HG02588 (cell line): ENCODE data around the gene RALGAPA1.

Experiments used
- ATAC-seq: cut with Tn5 transposase; IDR thresholded peaks from one replicate; pipeline ENCODE4 v1.9.1; 2021; ENCODE audit warnings: mild to moderate bottlenecking, moderate library complexity; ENCODE audit not compliant: unreplicated experiment

RALGAPA1 gene

GRCh38 chr14:35556548-35556947 is 252.5 kb downstream of the RALGAPA1 start:
- no peak for ATAC-seq

DNA sequence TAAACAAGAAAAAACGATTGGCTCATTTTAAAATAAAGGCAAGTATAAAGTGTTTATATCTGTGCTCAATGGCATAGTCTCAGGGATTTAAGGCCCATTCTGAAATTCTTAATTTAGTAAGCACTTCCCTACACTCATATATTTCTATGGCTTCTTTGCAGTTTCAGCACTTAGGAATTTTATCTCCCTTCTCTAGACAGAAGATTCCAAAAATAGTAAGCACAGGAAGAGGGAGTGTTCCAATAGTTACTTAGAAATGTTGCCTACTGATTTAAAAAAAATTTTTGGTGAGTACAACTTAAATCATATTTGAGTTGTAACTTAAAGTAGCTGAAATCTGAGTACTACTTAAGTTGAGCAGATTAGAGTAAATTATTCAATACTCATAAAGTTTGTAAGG is 255.3 kb downstream of the RALGAPA1 start:
- ATAC-seq = no peak

DNA sequence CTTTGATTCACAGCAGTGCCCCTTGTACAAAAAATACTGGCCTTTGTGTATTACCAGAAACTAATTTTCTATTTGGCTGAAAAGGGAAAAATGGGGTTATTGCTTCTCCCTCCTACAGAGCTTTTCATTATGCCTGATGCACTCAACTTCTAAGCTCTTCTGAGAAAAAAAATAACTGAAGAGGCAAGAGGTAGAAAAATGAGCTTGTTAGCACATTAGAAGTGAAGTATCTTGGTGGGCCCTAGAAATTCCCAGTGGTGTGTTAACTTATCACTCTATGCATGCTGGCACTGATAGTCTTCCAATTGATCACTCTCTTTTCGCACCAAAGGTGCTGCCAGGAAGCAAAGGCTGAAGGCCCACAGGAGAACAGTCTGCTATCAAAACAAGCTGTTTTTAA is 258.0 kb downstream of the RALGAPA1 start:
- no peak for ATAC-seq

DNA sequence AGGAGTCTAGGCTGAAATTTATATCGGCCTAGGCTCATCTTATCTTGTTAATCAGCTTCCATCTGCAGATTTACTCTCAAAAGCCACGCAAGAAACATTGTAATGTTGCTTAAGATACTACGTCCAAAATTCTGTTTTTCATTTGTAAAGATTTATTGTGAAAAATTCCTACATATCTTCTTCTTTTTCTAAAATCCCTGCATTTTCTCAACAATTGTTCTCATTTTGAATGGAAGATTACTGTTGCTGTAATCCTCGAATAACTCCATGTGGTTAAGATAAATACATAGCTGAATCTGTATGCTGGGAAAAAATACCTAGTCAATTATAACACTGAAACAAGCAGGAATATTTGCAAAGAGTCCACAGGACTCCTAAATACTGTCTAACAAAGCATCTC is 259.5 kb downstream of the RALGAPA1 start:
- no peak for ATAC-seq

DNA sequence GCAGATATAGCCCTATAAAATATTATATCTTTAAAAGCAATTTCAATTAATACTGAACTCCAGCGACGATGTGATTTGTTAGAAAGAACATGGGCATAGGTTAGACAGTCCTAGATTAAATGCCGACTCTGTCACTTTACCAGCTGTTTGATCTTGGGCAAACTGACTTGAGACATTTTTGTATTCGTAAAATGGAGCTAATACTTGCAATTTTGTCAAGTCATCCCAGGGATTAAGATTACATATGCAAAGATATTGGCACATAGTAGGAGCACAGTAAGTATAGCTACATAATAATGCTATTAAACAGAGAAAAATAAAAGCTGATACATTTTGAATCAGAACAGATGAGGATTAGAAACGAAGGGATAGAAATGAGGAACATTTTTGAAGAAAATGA is 266.1 kb downstream of the RALGAPA1 start:
- ATAC-seq = no peak

- ATAC-seq = no peak
These were observed 269.1 kb downstream of the RALGAPA1 start for GRCh38 chr14:35539969-35540368.

GRCh38 chr14:35535483-35536112 is 273.5 kb downstream of the RALGAPA1 start:
- peak; percentile 6 for ATAC-seq

GRCh38 chr14:35534873-35535482 is 274.1 kb downstream of the RALGAPA1 start:
- peak; percentile 67 for ATAC-seq

DNA sequence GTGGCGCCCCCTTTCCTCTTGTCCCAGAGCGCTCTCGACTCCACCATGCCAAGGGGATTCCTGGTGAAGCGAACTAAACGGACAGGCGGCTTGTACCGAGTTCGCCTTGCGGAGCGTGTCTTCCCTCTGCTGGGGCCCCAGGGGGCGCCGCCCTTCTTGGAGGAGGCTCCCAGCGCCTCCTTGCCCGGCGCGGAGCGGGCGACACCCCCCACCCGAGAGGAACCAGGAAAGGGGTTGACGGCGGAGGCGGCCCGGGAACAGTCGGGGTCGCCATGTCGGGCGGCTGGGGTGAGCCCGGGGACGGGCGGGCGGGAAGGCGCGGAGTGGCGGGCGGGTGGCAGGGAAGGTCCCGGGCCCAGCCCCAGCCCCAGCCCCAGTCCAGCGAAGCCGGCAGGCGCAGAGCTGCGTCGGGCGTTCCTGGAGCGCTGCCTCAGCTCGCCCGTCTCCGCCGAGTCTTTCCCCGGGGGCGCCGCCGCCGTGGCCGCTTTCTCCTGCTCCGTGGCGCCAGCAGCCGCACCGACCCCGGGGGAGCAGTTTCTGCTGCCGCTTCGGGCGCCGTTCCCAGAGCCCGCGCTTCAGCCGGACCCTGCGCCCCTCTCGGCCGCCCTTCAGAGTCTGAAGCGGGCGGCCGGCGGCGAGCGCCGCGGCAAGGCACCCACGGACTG is 274.8 kb downstream of the RALGAPA1 start:
- peak; percentile 12 for ATAC-seq

GRCh38 chr14:35533357-35534207 is 275.5 kb downstream of the RALGAPA1 start, which contains the start of gene INSM2:
Gene INSM2 (plus strand): TSS chr14:35534164. CDS start chr14:35534253, 89 bp downstream.
- ATAC-seq = peak; percentile 63

DNA sequence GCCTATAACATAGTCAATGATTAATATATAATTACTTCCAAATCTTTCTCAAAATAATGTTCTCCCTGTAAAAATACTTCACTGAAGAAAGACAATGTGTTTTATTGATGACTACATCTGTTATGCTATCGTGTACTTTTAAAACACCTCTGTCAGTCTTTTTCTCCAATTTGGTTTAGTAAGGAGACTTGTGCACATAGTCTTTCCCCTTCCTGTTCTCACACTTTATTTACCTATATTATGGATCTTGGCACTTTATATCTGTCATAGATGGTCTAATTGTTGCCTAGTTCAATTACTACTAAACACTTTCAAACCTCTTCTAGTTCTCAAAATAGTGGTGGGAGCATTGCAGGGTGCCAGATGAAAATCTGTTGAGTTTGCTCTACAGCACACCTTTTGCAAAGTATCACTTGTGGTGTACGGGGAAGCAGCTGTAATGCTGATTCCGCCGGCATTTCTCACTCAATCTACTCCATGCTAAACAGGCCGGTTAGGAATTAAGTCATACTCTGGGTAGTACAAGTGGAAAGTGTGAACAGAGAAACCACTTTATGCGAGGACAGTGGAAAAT is 276.2 kb downstream of the RALGAPA1 start:
- no peak for ATAC-seq

DNA sequence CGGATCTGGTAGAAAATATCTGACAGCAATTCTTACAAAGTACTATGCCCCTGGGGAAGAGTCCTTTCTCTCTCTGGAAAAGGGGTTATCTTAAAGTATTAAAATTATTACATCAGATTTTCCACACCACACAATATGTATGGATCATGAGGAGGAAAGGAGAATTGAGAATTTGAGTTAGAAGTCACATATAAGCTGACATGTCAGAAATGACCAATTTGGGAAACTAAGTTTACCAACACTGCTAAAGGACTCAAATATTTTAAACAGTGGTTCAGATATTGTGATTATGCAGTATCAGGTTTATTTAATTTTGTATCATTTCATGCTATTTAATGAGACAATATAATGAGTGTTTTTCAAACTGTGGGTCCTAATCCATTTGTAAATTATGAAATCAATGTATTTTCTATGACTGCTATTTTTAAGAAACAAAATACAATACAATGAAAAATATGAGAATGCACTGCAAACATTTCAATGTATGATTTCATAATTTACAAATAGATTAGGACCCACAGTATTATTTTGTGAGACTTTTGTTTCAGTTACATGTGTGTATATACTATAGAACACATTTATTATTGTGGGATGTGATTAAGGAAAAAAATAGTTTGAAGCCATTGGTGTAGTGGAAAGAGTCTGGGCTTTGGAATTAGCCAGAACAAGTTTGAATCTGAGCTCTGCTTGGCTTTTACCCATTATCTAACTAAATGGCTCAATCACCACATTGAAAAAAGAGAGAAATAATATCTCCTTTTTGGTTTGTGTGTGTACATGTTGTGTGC is 276.9 kb downstream of the RALGAPA1 start:
- ATAC-seq = no peak

DNA sequence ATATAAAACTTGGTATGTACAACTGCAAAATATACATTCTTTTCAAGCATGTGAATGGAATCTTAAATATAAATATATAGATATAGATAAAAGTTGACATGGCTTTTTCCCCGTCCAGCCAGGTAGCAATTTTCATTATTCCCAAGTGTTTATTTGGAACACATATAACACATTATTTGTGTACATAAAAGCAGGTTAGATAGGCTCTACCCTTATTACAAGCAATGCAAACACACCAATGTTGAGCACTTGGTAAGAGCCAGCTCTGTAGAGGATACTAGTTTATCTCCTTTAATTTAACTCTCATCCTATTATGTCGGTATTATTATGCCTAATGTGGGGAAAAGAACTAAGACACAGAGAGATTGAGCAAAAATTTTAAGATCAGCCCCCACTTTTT is 282.1 kb downstream of the RALGAPA1 start:
- ATAC-seq = no peak

DNA sequence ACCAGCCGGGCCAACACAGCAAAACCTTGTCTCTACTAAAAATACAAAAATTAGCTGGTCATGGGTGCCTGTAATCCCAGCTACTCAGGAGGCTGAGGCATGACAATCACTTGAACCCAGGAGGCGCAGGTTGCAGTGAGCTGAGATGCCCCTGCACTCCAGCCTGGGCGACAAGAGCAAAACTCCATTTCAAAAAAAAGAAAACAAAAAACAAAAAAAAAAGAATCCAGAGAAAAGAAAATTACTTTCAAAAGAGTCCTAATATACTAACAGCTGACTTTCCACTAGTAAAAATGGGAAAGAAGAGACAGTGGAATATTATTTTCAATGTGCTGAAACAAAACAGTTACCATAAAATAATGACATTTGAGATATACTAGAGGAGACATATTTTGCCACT is 283.4 kb downstream of the RALGAPA1 start:
- ATAC-seq = no peak

DNA sequence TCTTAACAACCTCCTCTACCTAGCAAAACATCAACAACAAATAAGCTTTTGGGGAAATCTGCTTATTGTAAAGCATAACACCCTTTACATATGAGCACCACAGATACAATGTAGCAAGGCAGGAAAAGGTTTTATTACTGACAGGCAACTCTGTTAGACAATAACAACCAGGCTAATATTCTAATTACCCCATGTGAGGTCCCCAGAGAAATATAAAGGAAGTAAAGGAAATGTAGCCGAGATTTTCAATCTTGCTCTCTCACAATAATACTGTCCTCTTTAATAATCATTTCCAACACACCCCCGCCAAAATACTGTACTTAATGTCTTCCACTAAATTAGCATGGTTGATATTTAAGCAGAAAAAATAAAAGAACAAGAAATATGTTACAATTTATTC is 289.1 kb downstream of the RALGAPA1 start:
- ATAC-seq = no peak

DNA sequence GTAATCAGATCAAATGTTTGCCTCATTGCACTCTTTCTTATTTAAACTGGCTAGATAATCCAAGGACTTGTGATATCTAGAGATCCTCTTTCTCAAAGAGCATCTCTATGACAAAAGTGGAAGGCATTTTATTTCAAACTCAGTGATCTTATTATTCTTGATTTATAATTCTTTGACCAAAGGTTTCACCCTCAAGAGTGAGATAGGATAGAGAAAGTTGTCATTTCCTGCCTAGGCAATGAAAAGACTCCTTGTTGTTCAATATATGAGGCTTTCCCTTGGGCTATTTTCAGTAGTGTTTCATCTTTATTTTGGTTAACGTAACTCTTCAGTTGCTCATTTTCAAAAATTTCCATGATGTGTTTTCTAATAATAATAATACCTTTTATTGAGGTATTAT is 293.2 kb downstream of the RALGAPA1 start:
- no peak for ATAC-seq

GRCh38 chr14:35512765-35513164 is 296.3 kb downstream of the RALGAPA1 start:
- ATAC-seq = no peak

DNA sequence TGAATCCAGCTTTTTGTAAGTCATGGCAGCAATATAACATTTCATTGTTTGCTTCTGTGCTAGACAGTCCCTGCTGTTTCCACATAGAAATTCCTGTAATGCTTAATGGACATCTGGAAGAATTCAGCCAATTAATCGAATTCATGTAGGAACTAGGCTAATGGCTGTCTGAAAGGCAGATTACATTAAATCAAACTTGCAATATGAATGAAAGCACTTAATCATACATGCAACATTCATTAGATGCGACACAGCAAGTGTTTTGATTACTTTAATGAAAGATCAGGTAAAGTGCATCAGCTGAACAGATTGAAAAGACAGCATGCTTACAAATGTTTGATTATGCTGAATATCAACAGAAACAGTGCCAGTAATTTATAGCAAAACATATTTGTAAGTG is 299.2 kb downstream of the RALGAPA1 start:
- ATAC-seq = no peak

DNA sequence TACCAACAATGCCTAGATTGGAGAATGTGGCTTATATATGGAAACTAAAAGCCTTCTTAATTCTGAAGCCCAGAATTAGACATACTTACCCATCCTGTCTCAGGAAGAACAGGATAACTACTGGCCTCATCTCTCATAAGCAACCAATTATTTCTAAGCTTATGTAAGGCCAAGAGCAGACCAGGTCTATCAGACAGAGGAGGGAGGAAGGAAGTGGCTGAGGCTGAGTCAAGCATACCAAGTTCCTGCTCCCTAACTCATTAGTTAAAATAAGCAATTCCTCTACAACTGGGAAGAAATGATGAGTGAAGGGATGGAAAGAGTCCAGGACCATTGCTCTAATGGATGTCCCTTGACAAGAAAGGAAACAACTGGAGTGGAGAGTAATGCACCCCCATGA is 302.2 kb downstream of the RALGAPA1 start:
- ATAC-seq = no peak

DNA sequence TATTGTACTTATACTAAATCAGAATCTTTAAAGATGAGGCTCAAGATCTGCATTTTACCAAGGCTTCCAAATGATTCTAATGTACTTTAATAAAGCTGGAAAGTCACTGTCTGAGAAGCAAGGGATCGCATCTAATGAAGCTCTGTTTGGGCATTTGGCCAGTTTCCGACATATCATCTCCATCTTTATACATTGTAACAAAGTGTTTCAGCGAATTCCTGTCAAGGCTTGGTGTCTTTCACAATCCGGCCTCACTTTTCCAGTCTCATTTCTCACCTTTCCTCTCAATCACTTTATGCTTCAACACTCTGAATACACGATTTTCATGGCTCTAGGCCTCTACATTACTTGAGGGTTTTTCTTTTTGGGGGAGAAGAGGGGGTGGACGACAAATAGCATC is 302.6 kb downstream of the RALGAPA1 start:
- ATAC-seq = no peak
